Skeletal muscle cell (primary cell): ENCODE data around the gene RNASEH2A.
"Not testable (repeated sequence)": the region's sequence is repeated elsewhere in the genome, so short reads cannot be mapped to it uniquely, and the experiment has no call there.

Experiments
- DNase-seq: peaks from one replicate; pipeline ENCODE4 v3.0.0-alpha.2; 2010; ENCODE audit warnings: low read depth
- H3K4me3 ChIP-seq: 2 replicates; pipeline ENCODE4 v1.5.1; 2011; ENCODE audit warnings: low read depth, mild to moderate bottlenecking, control low read depth, low read length, moderate library complexity

RNASEH2A gene

DNA sequence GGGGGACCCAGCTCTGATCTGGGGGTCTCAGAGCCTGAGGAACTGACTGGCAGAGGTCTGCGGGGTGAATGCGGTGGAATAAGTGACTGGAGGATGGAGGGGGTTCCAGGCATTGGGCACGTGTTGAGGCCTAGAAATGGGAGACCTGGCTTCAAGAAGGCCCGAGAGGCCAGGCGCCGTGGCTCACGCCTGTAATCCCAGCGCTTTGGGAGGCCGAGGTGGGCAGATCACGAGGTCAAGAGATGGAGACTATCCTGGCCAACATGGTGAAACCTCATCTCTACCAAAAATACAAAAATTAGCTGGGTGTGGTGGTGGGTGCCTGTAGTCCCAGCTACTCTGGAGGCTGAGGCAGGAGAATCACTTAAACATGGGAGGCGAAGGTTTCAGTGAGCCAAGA, 11.4 kb downstream of the RNASEH2A start:
- DNase-seq, H3K4me3 ChIP-seq: not testable (repeated sequence)

DNA sequence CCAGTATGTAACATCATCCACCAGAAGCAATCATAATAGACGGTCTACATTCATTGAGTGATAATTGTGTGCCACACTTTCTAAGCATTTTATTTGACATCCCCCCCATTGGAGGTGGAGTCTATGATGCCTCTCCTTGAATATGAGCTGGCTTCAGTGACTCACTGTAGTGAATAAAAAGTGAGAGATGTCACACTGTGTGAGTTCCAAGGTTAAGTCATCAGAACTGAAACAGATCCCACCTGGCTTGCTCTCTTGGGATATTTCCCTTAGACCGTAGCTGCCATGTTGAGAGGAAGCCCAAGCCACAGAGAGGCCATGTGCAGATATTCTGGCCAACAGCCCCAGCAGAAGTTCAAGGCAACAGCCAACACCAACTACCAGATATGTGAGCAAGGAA, 15.4 kb downstream of the RNASEH2A start:
- no peak overlapping the region for H3K4me3 ChIP-seq
- DNase-seq: no peak

DNA sequence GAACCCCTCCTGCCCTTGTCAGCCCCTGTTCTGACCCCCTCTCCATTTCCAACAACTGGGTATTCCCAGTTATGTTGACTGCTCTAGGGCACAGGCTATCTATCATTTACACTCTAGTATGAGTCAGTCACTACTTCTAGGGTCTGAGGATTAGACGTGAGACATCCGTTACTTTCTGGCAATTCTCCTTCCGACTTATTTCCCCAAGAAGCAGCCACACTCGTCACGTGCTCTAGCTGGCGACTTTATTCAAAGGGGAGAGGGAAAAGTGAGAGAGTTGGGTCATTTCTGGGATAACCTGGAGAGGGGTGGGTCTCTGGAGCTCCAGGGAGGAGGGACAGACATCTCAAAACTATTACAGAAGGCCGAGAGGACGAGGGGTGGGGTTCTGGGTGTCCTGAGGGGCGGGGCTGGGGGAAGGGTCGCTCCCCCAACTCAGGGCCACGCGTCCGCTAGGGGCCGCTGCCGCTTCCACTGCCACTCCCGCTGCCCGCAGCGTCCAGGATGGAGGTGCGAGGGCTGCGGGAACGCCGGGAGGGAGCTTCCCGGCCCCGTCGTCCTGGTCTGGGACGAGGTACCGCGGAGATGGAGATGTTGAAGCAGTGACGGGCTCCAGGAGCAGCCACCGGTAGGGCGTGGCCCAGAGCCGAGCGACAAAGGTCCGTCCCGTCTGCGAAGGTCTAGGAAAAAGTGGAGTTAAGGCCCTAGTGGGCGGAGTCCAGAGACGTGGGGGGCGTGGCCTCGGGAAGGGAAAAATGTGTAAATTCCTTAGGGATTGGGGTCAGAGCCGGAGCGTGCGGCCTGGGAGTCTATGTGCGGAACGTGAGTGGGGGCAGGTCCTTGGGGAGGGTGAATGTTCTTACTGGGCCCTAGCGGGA, 19.1 kb downstream of the RNASEH2A start:
- no peak overlapping the region for H3K4me3 ChIP-seq
- DNase-seq: no peak

DNA sequence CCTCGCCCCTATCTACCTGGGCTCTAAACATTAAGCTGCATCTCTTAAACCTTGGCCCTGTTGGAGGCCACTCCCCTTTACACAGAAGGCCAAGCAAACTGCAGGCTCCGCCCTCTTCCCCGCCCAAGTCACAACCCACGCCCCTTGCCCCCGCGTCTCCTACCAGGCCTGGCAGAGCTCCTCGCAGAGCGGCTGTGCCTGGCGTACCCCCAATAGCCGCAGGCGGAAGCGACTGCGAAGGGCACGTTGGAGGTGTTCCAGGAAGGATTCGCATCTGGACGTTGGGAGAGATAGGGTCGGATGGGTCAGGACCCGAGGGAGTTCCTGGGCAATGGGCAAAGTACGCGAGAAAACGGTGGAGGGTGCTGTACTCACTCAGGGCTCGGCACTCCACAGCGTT, 22.1 kb downstream of the RNASEH2A start:
- H3K4me3 ChIP-seq: no peak overlapping the region
- DNase-seq: no peak

DNA sequence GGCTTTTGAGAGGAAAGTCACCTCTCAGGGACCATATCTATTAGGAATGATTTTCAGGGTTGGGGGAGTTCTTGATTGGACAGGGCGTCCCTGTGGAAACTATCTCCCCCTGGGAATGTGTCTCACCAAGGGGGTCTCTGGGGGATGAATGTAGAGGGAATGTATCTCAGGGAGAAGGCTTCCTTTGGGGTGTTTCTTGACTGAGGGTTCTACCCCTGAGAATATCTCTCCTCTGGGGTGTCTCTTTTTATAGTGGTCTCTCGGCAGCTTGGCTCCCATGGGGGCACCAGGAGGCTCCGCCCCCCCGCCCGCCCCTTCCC, 27.0 kb downstream of the RNASEH2A start:
- H3K4me3 ChIP-seq: no peak overlapping the region
- DNase-seq: no peak

DNA sequence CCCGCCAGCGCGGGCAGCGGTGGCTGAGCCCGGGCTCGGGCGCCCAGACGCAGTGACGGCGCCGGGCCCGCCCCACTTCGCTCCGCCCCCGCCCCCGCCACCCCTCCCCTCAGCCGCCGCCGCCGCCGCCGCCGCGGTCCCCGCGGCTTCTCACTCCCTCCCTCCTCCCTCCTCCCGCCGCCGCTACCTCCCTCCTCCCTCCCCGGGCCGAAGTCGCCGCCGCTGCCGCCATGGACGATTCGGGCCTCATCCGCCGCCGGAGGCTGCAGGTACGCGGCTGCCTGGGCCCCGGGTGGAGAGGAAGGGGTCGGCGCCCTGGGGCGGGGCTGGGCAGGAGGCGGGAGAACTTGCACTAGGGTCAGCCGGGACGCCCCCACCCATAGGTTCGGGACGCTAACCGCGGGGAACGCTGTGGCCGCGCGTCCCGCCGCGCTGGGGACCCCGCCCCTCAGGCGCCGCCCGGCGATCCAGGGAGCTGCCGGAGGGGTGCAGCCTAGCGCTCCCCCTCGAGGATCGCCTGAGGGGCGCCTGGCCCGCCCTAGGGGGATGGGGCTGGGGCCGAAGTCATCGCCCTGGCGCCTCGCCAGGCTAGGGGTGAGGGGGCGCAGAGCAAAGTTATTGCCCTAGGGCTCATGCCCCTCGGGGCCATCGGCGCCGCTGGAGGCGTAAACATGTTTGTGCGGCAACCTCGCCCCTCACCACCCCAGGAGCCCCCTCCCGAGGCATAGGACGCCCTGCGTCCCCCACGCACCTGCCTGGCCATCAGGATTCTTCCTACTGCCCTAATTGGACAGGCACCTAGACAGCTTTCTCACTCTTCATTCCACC, 27.6 kb downstream of the RNASEH2A start:
- DNase-seq: no peak
- H3K4me3 ChIP-seq: peak overlapping the region; percentile 46

DNA sequence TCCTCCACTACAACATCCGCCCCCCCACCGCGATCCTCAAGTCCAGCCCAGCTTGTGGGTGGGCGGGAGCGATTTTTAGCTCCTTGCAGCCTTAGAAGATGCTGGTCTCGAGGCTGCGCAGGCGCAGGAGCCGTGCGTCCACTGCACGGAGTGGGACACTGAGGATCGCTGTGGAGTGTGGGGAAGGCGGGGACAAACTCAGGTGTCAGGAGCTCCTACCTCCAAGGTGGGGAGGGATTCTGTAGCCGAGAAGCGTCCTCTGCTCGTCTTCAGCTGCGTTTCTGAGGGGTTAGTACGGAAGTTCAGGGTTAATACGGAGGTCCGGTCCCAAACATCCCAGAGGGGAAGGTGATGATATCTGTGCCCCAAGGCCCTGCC, 28.2 kb downstream of the RNASEH2A start, which contains the start of gene RTBDN:
Gene RTBDN, minus strand, starts transcription at position 14 of the 378 bp plus-strand sequence. CDS start 4,600 bp downstream, outside the sequence.
- DNase-seq: no peak
- H3K4me3 ChIP-seq: peak within 1 kb of the TSS; percentile 46

DNA sequence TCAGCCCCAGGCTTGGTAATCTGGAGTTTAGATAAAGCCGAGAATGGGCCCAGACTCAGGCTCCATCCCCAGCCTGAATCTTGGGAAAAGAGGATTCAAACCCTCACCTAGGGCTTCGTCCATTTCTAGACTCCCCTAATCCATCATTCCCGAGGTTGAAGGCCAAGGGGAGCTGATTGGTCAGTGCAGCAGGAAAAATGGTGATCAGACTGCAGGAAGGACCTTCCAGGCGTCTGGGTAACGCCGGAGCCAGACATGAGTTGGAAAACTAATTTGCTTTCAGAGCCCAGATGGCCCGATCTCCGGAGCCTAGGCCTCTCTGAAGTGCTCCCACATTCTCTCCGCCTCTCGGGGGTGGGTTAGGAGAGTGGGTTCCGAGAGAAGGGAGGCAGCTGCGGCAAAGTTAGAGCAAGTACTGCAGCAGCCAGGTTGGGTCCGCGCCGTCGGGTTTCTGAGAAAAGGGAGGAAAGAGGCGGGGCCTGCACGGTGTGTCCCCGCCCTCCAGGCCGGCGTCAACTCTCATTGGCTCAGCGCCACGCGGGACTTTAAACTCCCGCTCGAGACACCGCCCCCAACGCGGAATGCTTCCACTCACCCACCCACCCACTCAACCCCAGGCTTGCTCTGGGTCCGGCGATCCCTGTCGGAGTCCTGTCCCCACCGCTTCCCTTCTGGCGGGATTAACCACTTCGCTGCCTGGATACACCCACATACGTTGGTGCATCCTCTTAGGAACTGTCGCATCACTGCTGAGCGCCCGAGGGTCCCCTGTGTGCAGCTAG, 28.8 kb downstream of the RNASEH2A start:
- H3K4me3 ChIP-seq: no peak overlapping the region
- no peak for DNase-seq

DNA sequence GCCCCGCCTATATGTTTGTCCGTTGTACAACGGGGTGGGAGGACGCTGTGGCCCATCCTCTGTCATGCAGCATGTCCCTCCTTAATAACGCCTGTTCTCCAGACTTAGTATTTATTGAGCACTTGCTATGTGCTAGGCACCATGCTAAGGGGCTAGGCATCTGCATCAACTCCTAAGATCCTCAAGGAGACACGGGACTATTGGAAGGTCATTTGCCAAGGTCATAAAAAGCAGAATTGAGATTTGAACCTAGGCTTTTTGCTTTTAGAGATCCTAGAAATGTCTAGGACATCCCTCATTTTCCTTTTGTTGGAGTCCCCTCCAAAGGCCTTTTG, 30.1 kb downstream of the RNASEH2A start:
- DNase-seq: no peak
- H3K4me3 ChIP-seq: no peak overlapping the region

DNA sequence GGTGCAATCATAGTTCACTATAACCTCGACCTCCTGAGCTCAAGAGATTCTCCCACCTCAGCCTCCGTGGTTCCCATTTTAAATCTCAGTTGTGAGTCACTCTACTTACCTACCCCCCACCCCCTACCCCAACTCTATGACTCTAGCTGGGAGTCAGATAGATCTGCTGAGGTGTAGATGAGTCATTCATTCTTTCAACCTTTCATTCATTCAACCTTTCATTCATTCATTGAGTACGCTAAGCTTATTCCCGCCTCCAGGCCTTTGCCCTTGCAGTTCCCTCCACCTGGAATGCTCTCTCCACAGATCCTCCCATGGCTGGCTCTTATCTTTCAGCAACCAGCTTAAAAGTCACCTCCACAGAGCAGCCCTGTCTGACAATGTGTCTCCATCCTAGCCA, 30.8 kb downstream of the RNASEH2A start:
- H3K4me3 ChIP-seq: no peak overlapping the region
- no peak for DNase-seq

DNA sequence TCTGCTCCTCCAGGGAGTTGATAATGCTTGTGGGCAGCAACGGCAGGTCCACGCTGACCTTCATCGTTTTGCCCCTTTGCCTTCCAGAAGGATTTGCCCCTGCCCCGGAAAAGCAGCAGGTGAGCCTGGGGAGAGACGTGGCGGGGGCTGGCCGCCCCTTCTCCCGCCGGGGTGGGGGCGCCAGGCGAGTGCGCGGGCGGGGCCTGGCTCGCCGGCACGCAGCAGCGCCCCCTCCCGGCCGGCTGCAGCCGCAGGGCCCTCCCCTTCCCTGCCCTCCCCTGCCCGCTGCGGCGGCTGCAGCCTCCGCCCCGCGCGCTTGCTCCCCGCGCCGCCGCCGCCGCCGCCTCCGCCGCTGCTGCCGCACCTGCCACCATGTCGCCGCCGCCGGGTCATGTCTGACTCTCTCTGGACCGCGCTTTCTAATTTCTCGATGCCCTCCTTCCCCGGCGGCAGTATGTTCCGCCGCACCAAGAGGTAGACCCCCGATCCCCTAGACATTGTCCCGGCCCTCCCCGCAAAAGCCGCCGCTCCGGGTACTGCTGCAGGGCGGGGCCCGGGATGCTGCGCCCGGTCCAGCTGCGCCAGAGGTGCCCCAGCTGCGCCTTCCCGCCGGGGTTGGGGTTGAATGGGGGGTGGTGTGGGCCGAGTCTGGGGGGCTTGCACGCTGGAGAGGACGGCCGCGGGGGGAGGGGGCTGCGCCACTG, 31.9 kb downstream of the RNASEH2A start, which contains the start of gene MAST1:
Gene MAST1, plus strand, starts transcription at position 334 of the 704 bp plus-strand sequence. Its CDS starts 58 bp downstream, at position 392.
- DNase-seq: no peak

DNA sequence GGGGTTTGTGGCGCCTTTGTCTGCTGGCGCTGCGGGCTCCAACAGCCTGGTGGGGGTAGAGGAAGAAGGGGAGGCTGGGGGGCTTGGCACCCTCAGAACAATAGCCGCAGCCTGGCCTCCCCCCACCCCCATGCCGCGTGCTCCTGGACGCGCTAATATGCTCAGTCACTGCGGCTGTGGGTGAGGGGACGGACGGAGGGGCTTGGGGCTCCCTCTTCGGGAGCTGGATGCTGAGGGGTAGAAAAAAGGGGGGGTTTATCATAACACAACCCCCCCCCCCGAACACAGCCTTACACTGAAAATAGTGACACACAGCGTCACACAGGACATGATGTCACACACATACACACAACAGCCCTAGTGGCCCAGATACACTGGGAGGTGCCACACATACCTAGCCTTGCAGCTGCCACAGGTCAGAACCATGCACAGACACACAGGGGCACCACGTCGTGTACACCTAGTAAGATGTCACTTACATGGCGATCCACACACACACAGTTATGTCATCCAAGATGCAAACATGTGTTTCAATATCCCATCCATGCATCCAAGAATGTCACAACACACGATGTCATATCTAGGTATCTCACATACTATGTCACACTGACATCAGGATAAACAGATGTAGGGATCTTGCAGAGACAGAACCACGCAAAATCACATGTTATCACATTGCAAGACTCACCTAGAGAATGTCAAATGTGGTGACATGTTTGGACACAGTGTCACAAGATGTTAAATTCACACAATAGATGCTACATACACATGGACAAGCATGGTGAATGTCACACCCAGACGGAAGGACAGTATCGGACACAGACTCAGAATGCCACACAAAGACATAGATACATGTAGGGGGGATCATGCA, 32.7 kb downstream of the RNASEH2A start:
- no peak overlapping the region for H3K4me3 ChIP-seq
- DNase-seq: no peak

More for the DNA sequence above, 31.9 kb downstream of the RNASEH2A start, which contains the start of gene MAST1:
- peak within 1 kb of the TSS; percentile 27 for H3K4me3 ChIP-seq

DNA sequence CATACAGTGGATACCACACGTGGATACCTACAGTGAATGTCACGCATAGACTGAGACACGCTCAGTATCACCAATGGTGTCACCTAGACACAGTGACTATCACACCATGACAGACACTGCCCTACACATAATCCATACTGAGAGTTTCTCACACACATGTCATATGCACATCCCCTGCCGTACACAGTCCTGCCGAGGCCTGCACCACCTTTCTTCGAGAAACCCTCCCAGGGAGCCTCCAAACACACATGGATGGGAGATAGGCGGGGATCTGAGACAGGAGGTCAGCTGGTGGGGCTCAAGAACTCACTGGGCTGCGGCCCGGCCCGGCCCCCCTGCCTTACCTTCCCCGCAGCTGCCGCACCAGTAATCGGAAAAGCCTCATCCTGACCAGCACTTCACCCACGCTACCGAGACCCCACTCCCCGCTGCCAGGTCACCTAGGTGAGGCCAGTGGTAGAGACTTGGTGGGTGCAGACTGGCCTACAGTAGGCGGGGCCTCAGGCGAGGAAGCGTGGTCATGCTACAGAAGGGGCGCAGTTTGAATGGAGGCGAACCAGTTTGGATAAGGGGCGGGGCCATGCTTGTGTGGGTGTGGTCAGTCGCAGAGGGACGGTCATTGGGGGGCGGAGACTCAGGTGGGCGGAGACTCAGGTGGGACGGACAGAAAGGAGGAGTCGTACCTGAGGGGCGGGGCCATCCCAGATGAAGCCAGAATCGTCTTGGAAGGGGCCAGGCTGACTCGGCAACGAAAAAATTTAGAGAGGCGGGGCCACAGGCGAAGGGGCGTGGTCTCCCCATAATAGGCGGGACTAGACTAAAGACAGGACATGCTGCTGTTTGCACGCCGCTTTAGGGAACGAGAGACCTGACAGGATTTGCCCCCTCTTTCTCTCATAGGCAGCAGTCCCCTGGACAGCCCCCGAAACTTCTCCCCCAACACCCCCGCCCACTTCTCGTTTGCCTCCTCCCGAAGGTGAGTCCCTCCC, 34.0 kb downstream of the RNASEH2A start:
- no peak for DNase-seq
- H3K4me3 ChIP-seq: peak overlapping the region; percentile 41

DNA sequence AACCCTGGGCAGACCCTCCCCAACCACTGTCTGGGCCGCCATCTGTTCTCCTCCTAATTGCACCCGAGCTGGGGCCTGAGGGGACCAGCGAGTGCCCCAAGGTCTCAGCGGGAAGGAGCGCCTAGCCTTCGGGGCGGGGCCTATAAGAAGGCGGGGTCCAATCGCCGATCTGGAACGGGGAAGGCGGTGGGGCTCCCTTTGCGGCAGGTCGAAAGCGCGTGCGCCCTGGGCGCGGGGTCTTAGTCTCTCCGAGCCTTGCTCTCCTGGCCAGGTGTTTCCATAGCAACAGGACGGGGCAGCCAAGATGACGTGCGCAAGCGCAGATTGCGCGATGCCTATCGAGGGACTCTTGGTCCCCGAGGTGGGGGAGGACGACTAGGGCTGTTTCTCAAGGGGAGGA, 34.7 kb downstream of the RNASEH2A start:
- no peak for DNase-seq
- peak overlapping the region; percentile 41 for H3K4me3 ChIP-seq

DNA sequence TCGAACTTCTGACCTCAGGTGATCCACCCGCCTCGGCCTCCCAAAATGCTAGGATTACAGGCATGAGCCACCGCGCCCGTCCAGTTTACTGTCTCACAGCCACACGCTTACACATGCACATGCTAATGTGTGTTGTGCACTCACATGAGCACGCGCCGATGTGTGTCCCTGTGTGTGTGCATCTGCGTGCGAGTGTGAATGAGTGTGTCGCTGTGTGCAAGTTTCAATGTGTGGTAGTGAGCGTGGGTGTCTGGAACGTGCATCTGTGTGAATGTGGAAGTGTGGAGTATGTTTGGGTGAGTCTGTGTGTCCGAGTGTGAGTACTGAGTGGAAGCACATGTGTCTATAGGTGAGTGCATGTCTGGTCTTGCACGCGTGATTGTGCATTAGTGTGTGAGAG, 36.1 kb downstream of the RNASEH2A start:
- no peak for DNase-seq
- H3K4me3 ChIP-seq: no peak overlapping the region

DNA sequence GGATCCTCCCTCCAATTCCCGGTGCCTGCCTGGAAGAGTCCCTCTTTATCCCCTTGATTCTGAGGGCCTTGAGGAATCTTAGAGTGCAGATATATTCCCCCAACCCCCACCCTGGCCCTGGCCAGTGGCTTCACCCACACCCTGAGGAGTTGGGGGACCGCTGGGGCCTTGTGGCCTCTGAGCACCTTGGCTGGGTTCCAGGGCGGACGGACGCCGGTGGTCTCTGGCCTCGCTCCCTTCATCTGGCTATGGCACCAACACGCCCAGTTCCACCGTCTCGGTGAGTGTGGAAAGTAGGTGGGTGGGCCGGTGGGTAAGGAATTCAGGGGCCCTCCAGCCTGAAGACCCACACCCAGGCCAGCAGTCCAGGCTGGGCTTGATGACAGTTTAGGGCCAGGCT, 36.9 kb downstream of the RNASEH2A start:
- no peak overlapping the region for H3K4me3 ChIP-seq
- DNase-seq: no peak

DNA sequence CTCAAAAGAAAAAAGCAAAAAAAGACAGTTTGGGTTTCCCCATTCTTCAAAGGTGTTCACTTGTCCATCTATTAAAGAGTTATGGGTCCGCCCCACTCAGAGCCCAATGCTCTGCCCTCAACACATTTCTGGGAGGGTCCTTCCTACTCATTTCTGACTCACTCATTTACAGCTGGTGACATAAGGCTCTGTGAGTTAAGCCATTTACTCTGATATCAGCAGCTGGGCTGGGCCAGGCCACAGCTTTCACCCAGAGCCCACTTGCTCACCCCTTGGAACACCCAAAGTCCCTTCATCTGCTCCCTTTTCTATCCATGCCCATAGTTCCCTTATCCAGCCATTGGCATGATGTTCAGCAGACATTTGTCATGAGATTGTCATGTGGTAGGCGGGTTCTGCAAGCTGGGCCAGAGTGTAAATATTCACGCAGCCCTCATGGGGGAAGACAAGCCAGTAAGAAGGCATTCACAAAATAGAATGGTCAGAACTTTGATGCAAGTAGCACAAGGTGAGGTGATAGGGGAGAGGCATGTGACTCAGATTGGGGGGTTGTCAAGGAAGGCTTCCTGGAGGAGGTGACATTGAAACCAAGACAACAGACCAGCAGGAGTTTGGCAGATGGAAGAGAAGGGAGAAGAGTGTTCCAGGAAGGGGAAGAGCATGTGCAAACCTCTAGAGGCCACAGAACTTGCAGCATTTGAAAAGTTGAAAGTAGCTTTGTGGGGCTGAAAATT, 37.8 kb downstream of the RNASEH2A start:
- no peak for DNase-seq
- H3K4me3 ChIP-seq: no peak overlapping the region
